ENCODE measurements around the gene CLDN20. TPM values are rescaled to one million over a fixed set of nuclear protein-coding genes. Genes with fewer than 3 reads are reported as not detected.

CLDN20 gene
- total and polyA plus RNA-seq, 2 of the 4 experiments (the other 2 are of a cell fraction): not detected

DNA sequence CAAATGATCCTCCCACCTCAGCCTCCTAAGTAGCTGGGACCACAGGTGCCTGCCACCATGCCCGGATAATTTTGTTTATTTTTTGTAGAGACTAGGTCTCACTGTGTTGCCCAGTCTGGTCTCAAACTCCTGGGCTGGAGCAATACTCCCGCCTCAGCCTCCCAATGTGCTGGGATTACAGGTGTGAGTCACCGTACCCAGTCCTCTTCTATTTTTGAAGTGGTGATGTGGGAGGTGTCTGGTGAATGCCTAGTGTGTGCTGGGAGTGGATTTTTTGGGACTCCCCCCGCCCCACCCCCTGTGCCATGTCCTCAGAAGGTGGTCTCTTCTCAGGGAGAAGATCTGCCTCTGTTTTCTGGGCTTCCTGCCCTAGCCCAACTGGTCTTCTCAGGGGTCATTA is 47.9 kb upstream of the CLDN20 start (continued):
- no peak for TF ChIP-seq MAZ (IDR thresholded peaks at IDR 0.05; ENCODE audit: borderline replicate concordance, low read depth, low read length)
- no peak for TF ChIP-seq NFE2L2 (IDR thresholded peaks at IDR 0.05; ENCODE audit: low read depth, low read length)
- no peak for TF ChIP-seq BHLHE40 (IDR thresholded peaks at IDR 0.05; ENCODE audit: low read depth, low read length)

DNA sequence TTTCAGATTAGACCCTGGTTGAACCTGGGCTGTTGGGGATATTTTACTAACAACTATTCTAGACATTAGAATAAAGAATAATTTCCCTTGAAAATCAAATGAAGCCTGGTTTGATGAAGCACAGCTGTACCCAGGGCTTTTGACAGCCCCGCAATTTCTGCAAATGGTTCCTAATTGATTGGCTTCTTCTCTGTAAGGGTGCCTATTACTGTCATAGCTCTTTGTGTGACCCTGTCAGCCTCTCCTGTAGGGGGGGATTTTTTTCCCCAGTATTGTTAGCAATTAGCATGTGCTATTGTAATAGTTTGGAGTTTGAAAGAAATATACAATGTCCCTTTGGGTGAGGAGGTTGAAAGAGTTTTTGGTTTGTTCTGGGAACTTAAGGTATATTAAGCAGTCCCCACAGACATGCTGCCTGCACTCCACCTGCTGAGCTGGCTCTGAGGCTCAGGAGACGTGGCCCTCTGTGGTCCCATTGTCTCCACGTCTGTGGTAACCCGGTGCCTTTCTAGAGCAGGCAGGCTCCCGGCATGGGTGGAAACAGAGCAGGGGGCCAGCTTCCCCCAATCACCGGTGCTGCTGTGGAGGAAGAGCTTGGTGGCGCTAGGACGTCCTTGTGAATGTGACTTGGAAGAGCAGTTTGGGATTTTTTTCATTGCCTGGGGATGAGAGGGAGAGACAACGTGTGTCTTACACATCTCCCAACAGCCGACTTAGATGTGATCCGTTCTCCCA is 47.3 kb upstream of the CLDN20 start:
- in situ Hi-C loops (cut with MboI; ENCODE audit: low sequenced_read_pairs) (no loop called here), intact Hi-C loops (cut with micrococcal nuclease) (no loop called here), dilution Hi-C loops (cut with HindIII; ENCODE audit: low sequenced_read_pairs, unreplicated experiment) (no loop called here)
- Histone ChIP-seq H3K4me1 (ENCODE audit: control insufficient read depth, insufficient read depth, low read length) (no peaks in the 10 kb centered on the region), H2BK120ac (ENCODE audit: low read depth, low read length) (no peak overlapping the region), H4K8ac (ENCODE audit: low read depth in 2 of 2, low read length in 2 of 2) (no peak overlapping the region), H3K4me2 (ENCODE audit: low read depth, low read length) (no peak overlapping the region), H2AFZ (replicated peaks; ENCODE audit: low read length, poor library complexity) (no peak overlapping the region), H2AK9ac (replicated peaks; ENCODE audit: low read depth, low read length, poor library complexity) (no peak overlapping the region), H4K20me1 (ENCODE audit: insufficient read depth, low read length) (no peaks in the 10 kb centered on the region), H4K5ac (ENCODE audit: low read depth, low read length) (no peak overlapping the region), H3K4me3 (ENCODE audit: insufficient read depth, low read depth, low read length) (no peak overlapping the region), H3K4ac (ENCODE audit: low read depth, low read length) (no peak overlapping the region), H3K14ac (replicated peaks; ENCODE audit: low read depth, low read length) (no peak overlapping the region), H3K56ac (ENCODE audit: extremely low read depth, insufficient read depth, low read length) (no peak overlapping the region), H4K91ac (ENCODE audit: insufficient read depth, low read depth, low read length) (no peak overlapping the region), H2BK5ac (ENCODE audit: low read depth, low read length, poor library complexity, severe bottlenecking) (no peak overlapping the region), H3K27ac (ENCODE audit: insufficient read depth, low read length) (no peak overlapping the region), H2BK15ac (ENCODE audit: low read depth, low read length) (no peak overlapping the region), H3K36me3 (ENCODE audit: control insufficient read depth, insufficient read depth, low read length) (no peaks in the 10 kb centered on the region; the same call in 1 of the 2 replicates), H3K9me1 (ENCODE audit: insufficient read depth, low read length) (no peaks in the 10 kb centered on the region), H3K27me3 (ENCODE audit: control insufficient read depth, insufficient read depth, low read length) (no peaks in the 10 kb centered on the region), H3K23ac (ENCODE audit: low read depth, low read length) (no peak overlapping the region), H2BK20ac (ENCODE audit: low read depth, low read length) (no peak overlapping the region), H3K9ac (ENCODE audit: low read depth, low read length) (no peak overlapping the region), H3K9me3 (ENCODE audit: control insufficient read depth, insufficient read depth, low read length) (no peaks in the 10 kb centered on the region), H2AK5ac (ENCODE audit: low read depth, low read length) (no peak overlapping the region), H3K79me1 (ENCODE audit: low read depth in 1 of 2, low read length in 2 of 2) (no peaks in the 10 kb centered on the region), H3K18ac (ENCODE audit: low read depth, low read length) (no peak overlapping the region)
- no CpG with 5 or more reads among the region's 11 CpGs for whole genome bisulfite sequencing, 2 experiments (ENCODE audit: extremely low coverage in 2 of 2, insufficient read length in 1 of 2)
- CTCF ChIA-PET: no interaction called here
- DNase-seq: no peak
- no peak for ATAC-seq (ENCODE audit: low read depth)
- TF ChIP-seq RCOR1 (IDR thresholded peaks at IDR 0.05; ENCODE audit: insufficient replicate concordance, low read length) (no peak), SMC3 (IDR thresholded peaks at IDR 0.05; ENCODE audit: low read depth, low read length) (no peak), MXI1 (IDR thresholded peaks at IDR 0.05; ENCODE audit: borderline replicate concordance, low read depth, low read length) (no peak), RAD21 (IDR thresholded peaks at IDR 0.05; ENCODE audit: low read length) (no peak), FOS (IDR thresholded peaks at IDR 0.05; ENCODE audit: low read depth, low read length) (no peak), CEBPB (IDR thresholded peaks at IDR 0.05; ENCODE audit: low read depth, low read length) (no peak), MAFK (IDR thresholded peaks at IDR 0.05; ENCODE audit: low read depth, low read length) (no peak), ELK1 (IDR thresholded peaks at IDR 0.05; ENCODE audit: borderline replicate concordance, low read depth, low read length) (no peak), RFX5 (IDR thresholded peaks at IDR 0.05; ENCODE audit: low read depth, low read length) (no peak), NFE2L2 (IDR thresholded peaks at IDR 0.05; ENCODE audit: low read depth, low read length) (no peak), POLR2A (IDR thresholded peaks at IDR 0.05; ENCODE audit: low read depth, low read length) (no peak)
- POLR2A ChIA-PET (ENCODE audit: unreplicated experiment): no interaction called here
- no TSS peak for BruUV-seq (replicated peaks)

All from IMR-90 (cell line).